Measurements from ENCODE around the gene NLK. TPM values are rescaled to one million over a fixed set of nuclear protein-coding genes. Genes with fewer than 3 reads are reported as not detected.

Gene NLK
- total RNA-seq, 2 experiments from 2014 or later = 18.1 to 27.8 TPM

DNA sequence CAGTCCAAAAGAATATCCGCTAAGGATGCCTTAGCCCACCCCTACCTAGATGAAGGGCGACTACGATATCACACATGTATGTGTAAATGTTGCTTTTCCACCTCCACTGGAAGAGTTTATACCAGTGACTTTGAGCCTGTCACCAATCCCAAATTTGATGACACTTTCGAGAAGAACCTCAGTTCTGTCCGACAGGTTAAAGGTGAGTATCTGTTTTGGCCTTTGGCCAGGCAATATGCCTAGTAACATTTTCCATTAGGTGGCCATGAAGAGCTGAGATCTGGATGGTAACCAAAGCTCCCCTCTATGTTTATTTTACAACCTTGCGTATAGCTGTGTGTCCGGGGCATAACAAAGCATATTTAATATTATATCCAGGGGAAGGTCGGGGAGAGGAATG, 148.5 kb downstream of the NLK start:
- POLR2A ChIA-PET = no interaction called here
- no TSS peak for BruUV-seq (replicated peaks)

DNA sequence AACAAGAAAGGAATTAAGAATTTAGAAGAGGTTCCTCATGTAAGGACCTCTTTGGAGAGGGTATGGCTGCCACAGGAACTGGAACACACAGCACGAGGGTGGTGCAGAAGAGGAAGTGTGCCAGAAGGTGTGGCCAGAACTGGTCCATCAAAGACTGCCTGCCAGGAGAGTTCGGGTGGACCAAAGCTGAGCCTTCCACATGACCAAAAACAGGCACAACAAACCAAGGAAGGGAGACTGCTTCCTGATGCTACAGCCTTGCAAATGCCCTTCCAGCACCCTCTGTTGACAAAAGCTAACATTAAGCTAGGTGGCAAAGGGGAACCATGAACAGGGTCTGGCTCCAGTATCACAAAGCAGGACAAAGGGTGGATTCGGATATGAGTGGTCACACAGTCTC, 150.8 kb downstream of the NLK start:
- DNase-seq (ENCODE audit: low spot score) = no peak
- no peak overlapping the region for H3K27ac ChIP-seq (ENCODE audit: low read depth, low read length, poor library complexity, severe bottlenecking)
- no peaks in the 10 kb centered on the region for H3K9me2 ChIP-seq (ENCODE audit: insufficient read depth, low read length)
- POLR2A ChIA-PET = no interaction called here
- no peaks in the 10 kb centered on the region for H4K20me1 ChIP-seq (ENCODE audit: insufficient read depth, low read length)
- no peaks in the 10 kb centered on the region for H3K9me3 ChIP-seq (ENCODE audit: low read length)
- no peak for TF ChIP-seq EZH2phosphoT487 (IDR thresholded peaks at IDR 0.05; ENCODE audit: borderline replicate concordance, low read depth, low read length)
- TF ChIP-seq, protein P1, sequence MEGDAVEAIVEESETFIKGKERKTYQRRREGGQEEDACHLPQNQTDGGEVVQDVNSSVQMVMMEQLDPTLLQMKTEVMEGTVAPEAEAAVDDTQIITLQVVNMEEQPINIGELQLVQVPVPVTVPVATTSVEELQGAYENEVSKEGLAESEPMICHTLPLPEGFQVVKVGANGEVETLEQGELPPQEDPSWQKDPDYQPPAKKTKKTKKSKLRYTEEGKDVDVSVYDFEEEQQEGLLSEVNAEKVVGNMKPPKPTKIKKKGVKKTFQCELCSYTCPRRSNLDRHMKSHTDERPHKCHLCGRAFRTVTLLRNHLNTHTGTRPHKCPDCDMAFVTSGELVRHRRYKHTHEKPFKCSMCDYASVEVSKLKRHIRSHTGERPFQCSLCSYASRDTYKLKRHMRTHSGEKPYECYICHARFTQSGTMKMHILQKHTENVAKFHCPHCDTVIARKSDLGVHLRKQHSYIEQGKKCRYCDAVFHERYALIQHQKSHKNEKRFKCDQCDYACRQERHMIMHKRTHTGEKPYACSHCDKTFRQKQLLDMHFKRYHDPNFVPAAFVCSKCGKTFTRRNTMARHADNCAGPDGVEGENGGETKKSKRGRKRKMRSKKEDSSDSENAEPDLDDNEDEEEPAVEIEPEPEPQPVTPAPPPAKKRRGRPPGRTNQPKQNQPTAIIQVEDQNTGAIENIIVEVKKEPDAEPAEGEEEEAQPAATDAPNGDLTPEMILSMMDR (conservative IDR thresholded peaks at IDR 0.05; ENCODE audit: low read length) = no peak
- no peak overlapping the region for H3K4me2 ChIP-seq (ENCODE audit: low read length)
- H2AFZ ChIP-seq (ENCODE audit: low read length) = no peak overlapping the region
- H3K4me3 ChIP-seq (ENCODE audit: low read depth, low read length, poor library complexity, severe bottlenecking) = no peak overlapping the region
- intact Hi-C loops (cut with micrococcal nuclease; ENCODE audit: unreplicated experiment) = loop anchor here (10.0 kb wide), 2 partner anchors 62 to 218 kb away; no protein-coding TSS in a partner anchor
- BruUV-seq (replicated peaks) = no TSS peak
- H3K36me3 ChIP-seq (ENCODE audit: insufficient read depth, low read length) = peaks cover 20% of the 10 kb centered on the region; the same call in 1 of the 2 replicates
- no peaks in the 10 kb centered on the region for H3K79me2 ChIP-seq (ENCODE audit: insufficient read depth, low read depth, low read length)
- H3K4me1 ChIP-seq (ENCODE audit: insufficient read depth, low read length, poor library complexity, severe bottlenecking) = no peaks in the 10 kb centered on the region
- CTCF ChIA-PET (ENCODE audit: unreplicated experiment) = no interaction called here

More for the DNA sequence above, 148.5 kb downstream of the NLK start:
- no peak for DNase-seq (ENCODE audit: low spot score)
- Histone ChIP-seq H3K79me2 (ENCODE audit: insufficient read depth, low read depth, low read length) (no peaks in the 10 kb centered on the region), H3K9me2 (ENCODE audit: insufficient read depth, low read length) (no peaks in the 10 kb centered on the region), H3K4me2 (ENCODE audit: low read length) (no peak overlapping the region), H3K9me3 (ENCODE audit: low read length) (0 out of 2 replicates have a peak, but pooled peaks cover 3% of the 10 kb centered on the region), H4K20me1 (ENCODE audit: insufficient read depth, low read length) (no peaks in the 10 kb centered on the region), H2AFZ (ENCODE audit: low read length) (no peak overlapping the region), H3K36me3 (ENCODE audit: insufficient read depth, low read length) (peaks cover 21% of the 10 kb centered on the region), H3K4me3 (ENCODE audit: low read depth, low read length, poor library complexity, severe bottlenecking) (no peak overlapping the region), H3K27ac (ENCODE audit: low read depth, low read length, poor library complexity, severe bottlenecking) (no peak overlapping the region), H3K4me1 (ENCODE audit: insufficient read depth, low read length, poor library complexity, severe bottlenecking) (no peaks in the 10 kb centered on the region)
- intact Hi-C loops (cut with micrococcal nuclease; ENCODE audit: unreplicated experiment) = loop anchor here (10.0 kb wide), 2 partner anchors 64 to 216 kb away; no protein-coding TSS in a partner anchor
- TF ChIP-seq, protein P1 (conservative IDR thresholded peaks at IDR 0.05; ENCODE audit: low read length) = no peak
- TF ChIP-seq EZH2phosphoT487 (IDR thresholded peaks at IDR 0.05; ENCODE audit: borderline replicate concordance, low read depth, low read length) = no peak
- CTCF ChIA-PET (ENCODE audit: unreplicated experiment) = no interaction called here

DNA sequence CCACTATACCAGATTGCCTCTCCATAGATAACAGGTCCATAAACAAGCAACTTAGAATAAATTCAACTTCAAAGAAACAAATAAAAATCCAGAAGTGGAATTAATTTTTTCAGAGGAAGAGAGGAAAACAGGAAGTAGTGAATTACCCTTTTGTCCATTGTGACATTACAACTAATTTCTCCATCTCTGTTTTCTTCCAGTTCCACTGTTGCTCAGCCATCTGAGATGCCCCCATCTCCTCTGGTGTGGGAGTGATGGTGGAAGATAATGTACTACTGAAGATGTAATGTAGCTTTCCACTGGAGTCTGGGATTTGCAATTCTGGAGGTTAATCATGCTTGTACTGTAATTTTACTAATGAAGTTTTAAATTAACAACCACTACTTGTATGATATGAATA, 151.9 kb downstream of the NLK start:
- TF ChIP-seq EZH2phosphoT487 (IDR thresholded peaks at IDR 0.05; ENCODE audit: borderline replicate concordance, low read depth, low read length) = no peak
- TF ChIP-seq, protein P1 (conservative IDR thresholded peaks at IDR 0.05; ENCODE audit: low read length) = no peak
- Histone ChIP-seq H3K9me3 (ENCODE audit: low read length) (no peaks in the 10 kb centered on the region), H4K20me1 (ENCODE audit: insufficient read depth, low read length) (no peaks in the 10 kb centered on the region), H3K9me2 (ENCODE audit: insufficient read depth, low read length) (no peaks in the 10 kb centered on the region), H2AFZ (ENCODE audit: low read length) (no peak overlapping the region), H3K79me2 (ENCODE audit: insufficient read depth, low read depth, low read length) (no peaks in the 10 kb centered on the region), H3K4me1 (ENCODE audit: insufficient read depth, low read length, poor library complexity, severe bottlenecking) (no peaks in the 10 kb centered on the region), H3K4me2 (ENCODE audit: low read length) (no peak overlapping the region), H3K4me3 (ENCODE audit: low read depth, low read length, poor library complexity, severe bottlenecking) (no peak overlapping the region), H3K27ac (ENCODE audit: low read depth, low read length, poor library complexity, severe bottlenecking) (no peak overlapping the region), H3K36me3 (ENCODE audit: insufficient read depth, low read length) (peaks cover 20% of the 10 kb centered on the region; the same call in 1 of the 2 replicates)
- intact Hi-C loops (cut with micrococcal nuclease; ENCODE audit: unreplicated experiment) = loop anchor here (10.0 kb wide), 2 partner anchors 60 to 220 kb away; no protein-coding TSS in a partner anchor
- no TSS peak for BruUV-seq (replicated peaks)
- POLR2A ChIA-PET = no interaction called here
- CTCF ChIA-PET (ENCODE audit: unreplicated experiment) = interaction anchor here (0.6 kb wide), 1 partner anchor 302 kb away, joined by 6 read pairs; no protein-coding TSS in a partner anchor
- DNase-seq (ENCODE audit: low spot score) = no peak

All from OCI-LY7 (cell line).